ENCODE measurements around the gene TMEM131. TPM values are rescaled to one million over a fixed set of nuclear protein-coding genes. Genes with fewer than 3 reads are reported as not detected.

TMEM131 gene
- total RNA-seq, 1 donor from 2014 or later = 59.4 TPM

GRCh38 chr2:97845133-97845532 lies 150.6 kb downstream of the TMEM131 start:
- no peaks in the 10 kb centered on the region for H3K27me3 ChIP-seq
- no peaks in the 10 kb centered on the region for H3K4me1 ChIP-seq
- H3K9ac ChIP-seq = no peak overlapping the region
- H2AFZ ChIP-seq (replicated peaks) = no peak overlapping the region
- no peak overlapping the region for H3K4me3 ChIP-seq
- no peaks in the 10 kb centered on the region for H3K36me3 ChIP-seq
- Mint-ChIP-seq H3K27ac (no peak overlapping the region), H3K9me3 (no peaks in the 10 kb centered on the region), H3K36me3 (peaks cover 7% of the 10 kb centered on the region), H3K4me3 (no peak overlapping the region), H3K4me1 (no peaks in the 10 kb centered on the region), H3K27me3 (ENCODE audit: insufficient read depth, low read depth) (no peaks in the 10 kb centered on the region)
- H3K79me2 ChIP-seq (ENCODE audit: low read depth) = no peaks in the 10 kb centered on the region
- H3K4me2 ChIP-seq = no peak overlapping the region
- H4K20me1 ChIP-seq (ENCODE audit: low read depth) = peaks cover 11% of the 10 kb centered on the region
- no peaks in the 10 kb centered on the region for H3F3A ChIP-seq (ENCODE audit: low read depth)
- DNase-seq (ENCODE audit: low spot score) = no peak
- H3K27ac ChIP-seq = no peak overlapping the region
- no peak for TF ChIP-seq EZH2 (IDR thresholded peaks at IDR 0.05)
- TF ChIP-seq EZH2phosphoT487 (IDR thresholded peaks at IDR 0.05) = no peak
- no peak for TF ChIP-seq CTCF (IDR thresholded peaks at IDR 0.05)
- no peaks in the 10 kb centered on the region for H3K9me3 ChIP-seq (ENCODE audit: low read depth)

- Histone ChIP-seq H3K27me3 (no peaks in the 10 kb centered on the region), H3F3A (ENCODE audit: low read depth) (no peaks in the 10 kb centered on the region), H3K36me3 (no peaks in the 10 kb centered on the region), H2AFZ (replicated peaks) (no peak overlapping the region), H3K9ac (no peak overlapping the region), H3K9me3 (ENCODE audit: low read depth) (no peaks in the 10 kb centered on the region), H4K20me1 (ENCODE audit: low read depth) (peaks cover 11% of the 10 kb centered on the region), H3K4me3 (no peak overlapping the region), H3K27ac (no peak overlapping the region), H3K4me1 (no peaks in the 10 kb centered on the region), H3K4me2 (no peak overlapping the region), H3K79me2 (ENCODE audit: low read depth) (no peaks in the 10 kb centered on the region)
- Mint-ChIP-seq H3K36me3 (peaks cover 14% of the 10 kb centered on the region), H3K27me3 (ENCODE audit: insufficient read depth, low read depth) (no peaks in the 10 kb centered on the region), H3K27ac (no peak overlapping the region), H3K4me1 (no peaks in the 10 kb centered on the region), H3K4me3 (no peak overlapping the region), H3K9me3 (no peaks in the 10 kb centered on the region)
- TF ChIP-seq EZH2phosphoT487 (IDR thresholded peaks at IDR 0.05) (no peak), CTCF (IDR thresholded peaks at IDR 0.05) (no peak)
- no peak for DNase-seq (ENCODE audit: low spot score)
Observed at GRCh38 chr2:97844311-97844859, 151.4 kb downstream of the TMEM131 start.

- Histone ChIP-seq H3K27me3 (no peaks in the 10 kb centered on the region), H3F3A (ENCODE audit: low read depth) (no peaks in the 10 kb centered on the region), H4K20me1 (ENCODE audit: low read depth) (peaks cover 11% of the 10 kb centered on the region), H3K36me3 (no peaks in the 10 kb centered on the region), H3K27ac (no peak overlapping the region), H3K79me2 (ENCODE audit: low read depth) (no peaks in the 10 kb centered on the region), H3K4me3 (no peak overlapping the region), H3K4me2 (no peak overlapping the region), H3K9ac (no peak overlapping the region), H2AFZ (replicated peaks) (no peak overlapping the region), H3K4me1 (no peaks in the 10 kb centered on the region), H3K9me3 (ENCODE audit: low read depth) (no peaks in the 10 kb centered on the region)
- H3K4me3 Mint-ChIP-seq = no peak overlapping the region
- no peaks in the 10 kb centered on the region for H3K27me3 Mint-ChIP-seq (ENCODE audit: insufficient read depth, low read depth)
- no peak for DNase-seq (ENCODE audit: low spot score)
- H3K27ac Mint-ChIP-seq = no peak overlapping the region
- H3K36me3 Mint-ChIP-seq = peaks cover 17% of the 10 kb centered on the region
- H3K4me1 Mint-ChIP-seq = no peaks in the 10 kb centered on the region
- H3K9me3 Mint-ChIP-seq = no peaks in the 10 kb centered on the region
- TF ChIP-seq CTCF (IDR thresholded peaks at IDR 0.05) (no peak), EZH2phosphoT487 (IDR thresholded peaks at IDR 0.05) (no peak), EZH2 (IDR thresholded peaks at IDR 0.05) (no peak)
Observed at GRCh38 chr2:97840198-97840597, 155.6 kb downstream of the TMEM131 start.
